ENCODE measurements around the gene PIM2.

Gene PIM2

GRCh38 chrX:48933757-48934156 lies 14.9 kb upstream of the PIM2 start:
- Histone ChIP-seq H3K27me3 (ENCODE audit: control insufficient read depth in 1 of 2, insufficient read depth in 1 of 2, low read length in 2 of 2) (no peaks in the 10 kb centered on the region), H4K91ac (ENCODE audit: low read length) (no peak overlapping the region), H3K36me3 (ENCODE audit: control insufficient read depth in 1 of 2, insufficient read depth in 2 of 2, low read depth in 1 of 2, low read length in 2 of 2) (peaks cover 24 to 46% of the 10 kb centered on the region in 2 experiments), H2AK5ac (ENCODE audit: low read length, severe bottlenecking) (no peak overlapping the region), H2BK5ac (ENCODE audit: low read depth, low read length, poor library complexity, severe bottlenecking) (no peak overlapping the region), H2BK12ac (ENCODE audit: low read length in 2 of 2) (no peak overlapping the region), H3K23ac (ENCODE audit: low read length in 2 of 2) (no peak overlapping the region), H2AFZ (ENCODE audit: low read depth, low read length) (no peak overlapping the region), H4K8ac (ENCODE audit: low read length) (no peak overlapping the region), H2BK15ac (ENCODE audit: low read depth, poor library complexity, severe bottlenecking) (no peak overlapping the region), H3K79me1 (replicated peaks; ENCODE audit: low read length, poor library complexity, severe bottlenecking) (peaks cover 2% of the 10 kb centered on the region), H3K14ac (ENCODE audit: low read length in 2 of 2) (no peak overlapping the region), H3K9me3 (ENCODE audit: control insufficient read depth, low read length) (peaks cover 4% of the 10 kb centered on the region), H3K9ac (ENCODE audit: low read length) (no peak overlapping the region), H3K4me3 (ENCODE audit: insufficient read depth in 1 of 2, low read depth in 1 of 2, low read length in 2 of 2) (no peak overlapping the region), H3K18ac (ENCODE audit: low read depth in 1 of 2, low read length in 2 of 2) (no peak overlapping the region), H2BK120ac (ENCODE audit: low read depth, low read length) (no peak overlapping the region), H3K27ac (ENCODE audit: low read length, poor library complexity, severe bottlenecking) (no peak overlapping the region), H3K4me2 (ENCODE audit: low read length, poor library complexity, severe bottlenecking) (no peak overlapping the region), H3K4ac (ENCODE audit: low read depth in 1 of 2, low read length in 2 of 2) (no peak overlapping the region), H3K4me1 (ENCODE audit: control insufficient read depth, insufficient read depth, low read depth, low read length) (peaks cover 12% of the 10 kb centered on the region)
- DNase-seq: no peak
- WGBS: 83% methylated on average over 1 of the region's 2 CpGs

GRCh38 chrX:48927736-48928382 lies 9.0 kb upstream of the PIM2 start:
- H3K9ac ChIP-seq (ENCODE audit: low read length): no peak overlapping the region
- no peak overlapping the region for H3K4me2 ChIP-seq (ENCODE audit: low read length, poor library complexity, severe bottlenecking)
- no peak overlapping the region for H3K23ac ChIP-seq (ENCODE audit: low read length in 2 of 2)
- H2BK15ac ChIP-seq (ENCODE audit: low read depth, poor library complexity, severe bottlenecking): no peak overlapping the region
- peaks cover 1% of the 10 kb centered on the region for H3K9me3 ChIP-seq (ENCODE audit: control insufficient read depth, low read length)
- no peak overlapping the region for H3K14ac ChIP-seq (ENCODE audit: low read length in 2 of 2)
- H4K8ac ChIP-seq (ENCODE audit: low read length): no peak overlapping the region
- H2BK5ac ChIP-seq (ENCODE audit: low read depth, low read length, poor library complexity, severe bottlenecking): no peak overlapping the region
- peaks cover 9% of the 10 kb centered on the region for H3K79me1 ChIP-seq (replicated peaks; ENCODE audit: low read length, poor library complexity, severe bottlenecking)
- H3K4ac ChIP-seq (ENCODE audit: low read depth in 1 of 2, low read length in 2 of 2): no peak overlapping the region
- peaks cover 46 to 50% of the 10 kb centered on the region in 2 experiments for H3K36me3 ChIP-seq (ENCODE audit: control insufficient read depth in 1 of 2, insufficient read depth in 2 of 2, low read depth in 1 of 2, low read length in 2 of 2)
- H2AK5ac ChIP-seq (ENCODE audit: low read length, severe bottlenecking): no peak overlapping the region
- H3K27me3 ChIP-seq (ENCODE audit: control insufficient read depth in 1 of 2, insufficient read depth in 1 of 2, low read length in 2 of 2): peaks cover 0 to 9% of the 10 kb centered on the region in 2 experiments
- no peak overlapping the region for H3K27ac ChIP-seq (ENCODE audit: low read length, poor library complexity, severe bottlenecking)
- no peak overlapping the region for H3K4me3 ChIP-seq (ENCODE audit: insufficient read depth in 1 of 2, low read depth in 1 of 2, low read length in 2 of 2)
- no CpG with 5 or more reads among the region's 2 CpGs for WGBS
- H4K91ac ChIP-seq (ENCODE audit: low read length): no peak overlapping the region
- no peak for DNase-seq
- H3K4me1 ChIP-seq (ENCODE audit: control insufficient read depth, insufficient read depth, low read depth, low read length): no peaks in the 10 kb centered on the region
- H2BK12ac ChIP-seq (ENCODE audit: low read length in 2 of 2): no peak overlapping the region
- no peak overlapping the region for H3K18ac ChIP-seq (ENCODE audit: low read depth in 1 of 2, low read length in 2 of 2)
- no peak overlapping the region for H2BK120ac ChIP-seq (ENCODE audit: low read depth, low read length)
- H2AFZ ChIP-seq (ENCODE audit: low read depth, low read length): no peak overlapping the region

- WGBS: 100% methylated on average over 4 of the region's 5 CpGs
Measured at GRCh38 chrX:48927123-48927522, 8.3 kb upstream of the PIM2 start.

GRCh38 chrX:48924270-48924669 lies 5.4 kb upstream of the PIM2 start:
- no peak for DNase-seq
- Histone ChIP-seq H3K23ac (ENCODE audit: low read length in 2 of 2) (no peak overlapping the region), H3K14ac (ENCODE audit: low read length in 2 of 2) (no peak overlapping the region), H2AK5ac (ENCODE audit: low read length, severe bottlenecking) (no peak overlapping the region), H3K4ac (ENCODE audit: low read depth in 1 of 2, low read length in 2 of 2) (no peak overlapping the region), H2AFZ (ENCODE audit: low read depth, low read length) (no peak overlapping the region), H3K9ac (ENCODE audit: low read length) (no peak overlapping the region), H3K27me3 (ENCODE audit: control insufficient read depth in 1 of 2, insufficient read depth in 1 of 2, low read length in 2 of 2) (peaks cover 0 to 9% of the 10 kb centered on the region in 2 experiments), H2BK15ac (ENCODE audit: low read depth, poor library complexity, severe bottlenecking) (no peak overlapping the region), H3K18ac (ENCODE audit: low read depth in 1 of 2, low read length in 2 of 2) (no peak overlapping the region), H4K91ac (ENCODE audit: low read length) (no peak overlapping the region), H3K9me3 (ENCODE audit: control insufficient read depth, low read length) (no peaks in the 10 kb centered on the region), H2BK5ac (ENCODE audit: low read depth, low read length, poor library complexity, severe bottlenecking) (no peak overlapping the region), H3K36me3 (ENCODE audit: control insufficient read depth in 1 of 2, insufficient read depth in 2 of 2, low read depth in 1 of 2, low read length in 2 of 2) (peaks cover 49 to 50% of the 10 kb centered on the region in 2 experiments), H3K27ac (ENCODE audit: low read length, poor library complexity, severe bottlenecking) (no peak overlapping the region), H4K8ac (ENCODE audit: low read length) (no peak overlapping the region), H2BK120ac (ENCODE audit: low read depth, low read length) (no peak overlapping the region), H3K4me2 (ENCODE audit: low read length, poor library complexity, severe bottlenecking) (no peak overlapping the region), H3K4me1 (ENCODE audit: control insufficient read depth, insufficient read depth, low read depth, low read length) (peaks cover 5% of the 10 kb centered on the region), H3K79me1 (replicated peaks; ENCODE audit: low read length, poor library complexity, severe bottlenecking) (peaks cover 11% of the 10 kb centered on the region), H2BK12ac (ENCODE audit: low read length in 2 of 2) (no peak overlapping the region), H3K4me3 (ENCODE audit: insufficient read depth in 1 of 2, low read depth in 1 of 2, low read length in 2 of 2) (no peak overlapping the region)
- WGBS: 97% methylated on average over 5 of the region's 5 CpGs

More at GRCh38 chrX:48927123-48927522, 8.3 kb upstream of the PIM2 start:
- Histone ChIP-seq H2BK15ac (ENCODE audit: low read depth, poor library complexity, severe bottlenecking) (no peak overlapping the region), H3K4ac (ENCODE audit: low read depth in 1 of 2, low read length in 2 of 2) (no peak overlapping the region), H3K9ac (ENCODE audit: low read length) (no peak overlapping the region), H2BK12ac (ENCODE audit: low read length in 2 of 2) (no peak overlapping the region), H3K4me2 (ENCODE audit: low read length, poor library complexity, severe bottlenecking) (no peak overlapping the region), H4K8ac (ENCODE audit: low read length) (no peak overlapping the region), H3K27ac (ENCODE audit: low read length, poor library complexity, severe bottlenecking) (no peak overlapping the region), H2AK5ac (ENCODE audit: low read length, severe bottlenecking) (no peak overlapping the region), H3K18ac (ENCODE audit: low read depth in 1 of 2, low read length in 2 of 2) (no peak overlapping the region), H3K36me3 (ENCODE audit: control insufficient read depth in 1 of 2, insufficient read depth in 2 of 2, low read depth in 1 of 2, low read length in 2 of 2) (peaks cover 46 to 54% of the 10 kb centered on the region in 2 experiments), H3K23ac (ENCODE audit: low read length in 2 of 2) (no peak overlapping the region), H3K9me3 (ENCODE audit: control insufficient read depth, low read length) (no peaks in the 10 kb centered on the region), H4K91ac (ENCODE audit: low read length) (no peak overlapping the region), H3K14ac (ENCODE audit: low read length in 2 of 2) (no peak overlapping the region), H3K27me3 (ENCODE audit: control insufficient read depth in 1 of 2, insufficient read depth in 1 of 2, low read length in 2 of 2) (peaks cover 0 to 9% of the 10 kb centered on the region in 2 experiments), H3K4me1 (ENCODE audit: control insufficient read depth, insufficient read depth, low read depth, low read length) (no peaks in the 10 kb centered on the region), H3K79me1 (replicated peaks; ENCODE audit: low read length, poor library complexity, severe bottlenecking) (peaks cover 9% of the 10 kb centered on the region), H2AFZ (ENCODE audit: low read depth, low read length) (no peak overlapping the region), H2BK5ac (ENCODE audit: low read depth, low read length, poor library complexity, severe bottlenecking) (no peak overlapping the region), H2BK120ac (ENCODE audit: low read depth, low read length) (no peak overlapping the region), H3K4me3 (ENCODE audit: insufficient read depth in 1 of 2, low read depth in 1 of 2, low read length in 2 of 2) (no peak overlapping the region)
- no peak for DNase-seq
